GM13977 (cell line): Measurements from ENCODE around the gene FUT8.
"Not testable (repeated sequence)": the region's sequence is repeated elsewhere in the genome, so short reads cannot be mapped to it uniquely, and the experiment has no call there.

Source experiments
- DNase-seq: peaks from one replicate; pipeline ENCODE4 v3.0.0; 2012; ENCODE audit warnings: low spot score
- CTCF ChIP-seq: IDR thresholded peaks from 2 replicates; pipeline ENCODE4 v1.5.1; 2012; ENCODE audit warnings: mild to moderate bottlenecking, control low read depth; ENCODE audit not compliant: insufficient read depth; ENCODE audit errors: extremely low read depth, missing control alignments
- in situ Hi-C: fragments of 300-500 bp; cut with MboI; formaldehyde crosslinking; loops from one replicate; pipeline ENCODE4 v1.12.0; 2022; ENCODE audit warnings: low sequenced_read_pairs, low pct_unique_long_range_greater_than_20kb, mixed read lengths, inconsistent platforms; ENCODE audit not compliant: unreplicated experiment

The FUT8 gene

GRCh38 chr14:65661865-65662264 is 249.3 kb downstream of the FUT8 start:
- no peak for TF ChIP-seq CTCF
- in situ Hi-C loops: no loop called here
- no peak for DNase-seq

GRCh38 chr14:65664436-65664835 is 251.9 kb downstream of the FUT8 start:
- in situ Hi-C loops: no loop called here
- DNase-seq: no peak

GRCh38 chr14:65676361-65677014 is 264.0 kb downstream of the FUT8 start:
- in situ Hi-C loops: no loop called here
- no peak for DNase-seq
- no peak for TF ChIP-seq CTCF

More at GRCh38 chr14:65664436-65664835, 251.9 kb downstream of the FUT8 start:
- TF ChIP-seq CTCF: no peak

GRCh38 chr14:65685572-65685971 is 273.0 kb downstream of the FUT8 start:
- no peak for DNase-seq
- no peak for TF ChIP-seq CTCF
- in situ Hi-C loops: no loop called here

- no peak for TF ChIP-seq CTCF
- DNase-seq: peak; percentile 31
- in situ Hi-C loops: no loop called here
Measured at GRCh38 chr14:65686761-65687160, 274.2 kb downstream of the FUT8 start.

- TF ChIP-seq CTCF: no peak
- no peak for DNase-seq
- in situ Hi-C loops: no loop called here
Measured at GRCh38 chr14:65689070-65689469, 276.5 kb downstream of the FUT8 start.

- DNase-seq, in situ Hi-C loops: not testable (repeated sequence)
Measured at GRCh38 chr14:65692566-65692965, 280.0 kb downstream of the FUT8 start.
